HG03060 (cell line): ENCODE results near the gene RGS4.

Source experiments
- ATAC-seq: cut with Tn5 transposase; IDR thresholded peaks from one replicate; pipeline ENCODE4 v1.9.1; 2021; ENCODE audit warnings: low read depth, moderate number of reproducible peaks; ENCODE audit not compliant: unreplicated experiment

Gene RGS4

GRCh38 chr1:163094589-163094988 lies 25.4 kb downstream of the RGS4 start:
- ATAC-seq: no peak

- no peak for ATAC-seq
These were observed 26.1 kb downstream of the RGS4 start for GRCh38 chr1:163095213-163095612.

- no peak for ATAC-seq
These were observed 33.4 kb downstream of the RGS4 start for GRCh38 chr1:163102590-163102989.

GRCh38 chr1:163104385-163105099 lies 35.4 kb downstream of the RGS4 start:
- ATAC-seq: no peak

GRCh38 chr1:163106364-163106987 lies 37.3 kb downstream of the RGS4 start:
- ATAC-seq: no peak

GRCh38 chr1:163107655-163108054 lies 38.5 kb downstream of the RGS4 start:
- ATAC-seq: no peak

GRCh38 chr1:163115887-163116286 lies 46.7 kb downstream of the RGS4 start:
- no peak for ATAC-seq

- ATAC-seq: no peak
These were observed 50.5 kb downstream of the RGS4 start for GRCh38 chr1:163119707-163120106.

GRCh38 chr1:163120372-163120771 lies 51.2 kb downstream of the RGS4 start:
- no peak for ATAC-seq

- ATAC-seq: no peak
These were observed 55.7 kb downstream of the RGS4 start for GRCh38 chr1:163124812-163125211.
